GM19023 (cell line): ENCODE results near the gene DHX15.

Source experiments
- ATAC-seq: cut with Tn5 transposase; IDR thresholded peaks from one replicate; pipeline ENCODE4 v1.9.1; 2021; ENCODE audit warnings: mild to moderate bottlenecking, moderate library complexity; ENCODE audit not compliant: unreplicated experiment

DHX15 gene

DNA sequence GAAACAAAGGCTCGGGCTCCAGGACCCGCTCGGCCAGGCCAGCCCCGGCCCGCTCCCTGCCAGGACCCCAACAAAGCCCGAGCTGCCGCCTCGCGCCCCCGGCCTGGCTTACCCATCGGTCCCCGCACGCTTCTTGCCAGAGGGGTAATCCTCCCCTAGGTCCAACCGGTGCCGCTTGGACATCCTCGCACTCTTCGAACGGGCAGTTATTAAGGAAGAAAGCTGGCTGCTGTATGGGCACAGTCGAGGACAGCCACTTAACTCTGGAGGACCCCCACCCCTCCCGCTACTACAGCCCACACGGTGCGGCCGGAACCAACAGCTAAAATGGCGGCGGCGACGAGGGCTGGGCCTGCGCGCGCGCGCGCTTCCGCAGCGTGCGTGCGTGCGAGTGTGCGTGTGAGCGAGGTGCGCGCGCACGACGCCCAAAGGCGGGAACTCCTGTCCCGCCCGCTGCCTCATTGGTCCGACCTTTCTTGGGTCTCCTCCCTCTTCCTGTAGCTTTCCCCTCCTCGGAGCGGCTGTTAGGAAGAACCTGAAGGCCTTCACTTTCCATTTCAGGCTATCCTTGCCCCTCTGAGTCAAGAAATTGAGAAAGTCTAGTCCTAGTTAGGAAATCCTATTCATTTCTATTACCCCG lies at the start of gene DHX15:
TSS of gene DHX15 (minus strand) at position 344 of the 640 bp plus-strand sequence. CDS start at position 183, 161 bp downstream.
- peak; percentile 88 for ATAC-seq

DNA sequence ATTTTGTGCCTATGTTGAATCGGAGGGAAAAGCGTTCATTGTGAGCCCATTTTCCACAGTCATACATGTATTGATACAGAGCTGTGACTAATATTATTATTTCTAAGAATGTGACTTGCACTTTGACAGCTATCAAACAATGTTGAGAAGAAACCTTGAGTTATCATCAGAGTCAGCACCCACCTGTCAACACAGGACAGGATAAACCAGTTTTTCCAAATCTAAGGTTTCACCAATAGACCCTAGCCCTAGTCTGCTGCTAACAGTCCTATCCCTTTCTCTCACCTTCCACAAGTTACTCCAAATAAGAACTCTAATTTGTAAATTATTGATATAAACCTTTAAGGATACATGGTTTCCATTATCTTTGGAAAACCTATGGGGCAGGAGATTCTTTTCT lies 47.7 kb upstream of the DHX15 start:
- ATAC-seq: no peak

DNA sequence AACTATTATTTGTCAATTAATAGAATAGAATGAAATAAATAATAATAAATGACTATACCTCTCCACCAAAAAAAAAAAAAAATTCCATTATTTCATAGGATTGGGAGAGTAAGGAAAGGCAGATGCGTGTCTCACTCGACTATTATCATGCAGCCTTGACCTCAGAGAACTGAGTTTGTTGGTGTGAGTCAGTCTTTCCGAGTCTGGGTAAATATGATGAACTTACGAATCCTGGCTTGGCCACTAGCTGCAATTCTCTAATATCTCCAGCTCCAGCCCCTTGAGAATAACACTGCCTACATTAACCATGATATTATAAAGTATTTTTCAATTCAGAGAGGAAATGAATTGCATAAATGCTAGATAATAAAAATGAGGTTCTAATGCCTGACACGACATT lies 46.6 kb upstream of the DHX15 start:
- ATAC-seq: no peak

DNA sequence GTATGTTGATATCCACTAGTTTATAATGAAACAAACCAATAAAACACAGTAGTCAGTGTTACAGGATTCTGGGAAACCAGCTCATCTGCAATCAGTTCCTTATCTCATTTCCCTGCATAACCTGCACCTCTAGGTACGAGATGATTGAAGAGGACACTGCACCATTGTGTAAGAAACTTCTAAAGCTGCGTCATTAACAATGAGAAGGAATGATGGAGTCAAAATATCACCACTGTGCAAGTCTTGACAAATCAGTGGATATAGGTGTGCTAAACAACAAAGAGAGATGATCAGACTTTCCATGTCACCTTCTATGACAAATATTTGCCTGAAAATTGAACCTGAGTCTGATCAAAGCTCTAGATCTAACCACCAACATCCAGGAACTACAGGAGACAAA lies 40.7 kb upstream of the DHX15 start:
- ATAC-seq: no peak

DNA sequence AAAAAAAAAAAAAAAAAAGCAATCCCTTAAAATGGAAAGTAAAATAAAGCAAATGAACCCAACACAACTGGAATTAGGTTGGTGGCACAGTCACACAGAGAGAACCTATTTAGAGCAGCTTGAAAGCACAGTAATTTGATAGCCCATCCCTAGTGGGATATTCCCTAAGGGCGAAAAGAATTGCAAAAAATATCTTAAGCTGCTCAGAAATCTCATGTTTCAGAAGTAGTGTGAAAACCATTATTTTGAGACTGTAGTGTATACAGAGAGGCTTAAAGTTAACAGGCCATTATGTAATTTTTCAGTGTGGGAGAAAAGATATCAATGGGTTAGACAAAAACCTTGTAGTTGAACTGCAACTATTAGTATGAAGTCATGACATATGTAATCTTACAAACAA lies 40.0 kb upstream of the DHX15 start:
- no peak for ATAC-seq

DNA sequence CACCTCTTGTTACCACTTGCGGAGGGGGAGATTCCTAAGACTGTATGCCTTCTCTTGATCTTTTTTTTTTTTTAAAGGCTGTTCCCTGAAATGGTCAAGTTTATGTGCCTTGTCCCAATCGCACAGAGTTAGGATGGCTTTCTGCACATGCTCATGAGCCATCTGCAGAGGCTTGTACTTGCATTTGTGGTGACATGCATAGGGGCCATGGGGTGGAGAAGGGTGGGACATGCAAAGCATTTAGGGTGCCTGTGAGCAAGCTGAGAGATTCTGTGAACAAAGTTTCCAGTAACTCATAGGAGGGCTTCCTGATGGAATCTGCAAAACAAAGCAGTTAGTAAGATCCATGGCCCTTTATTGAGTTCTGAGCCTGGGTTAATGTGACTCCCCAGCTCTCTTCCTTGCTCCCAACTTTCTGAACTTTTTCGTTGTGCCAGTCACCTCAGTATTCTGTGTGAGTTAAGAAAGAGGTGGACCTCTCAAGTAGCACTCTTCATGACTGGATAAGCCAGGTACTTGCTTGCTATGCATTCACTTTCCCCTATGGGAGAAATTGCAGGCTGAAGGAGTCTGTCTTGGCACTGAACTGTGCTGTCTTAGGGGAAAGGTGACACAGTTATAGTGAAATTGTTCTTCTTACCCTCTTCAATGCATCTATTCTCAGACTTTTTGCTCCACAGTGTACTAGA lies 37.9 kb upstream of the DHX15 start:
- no peak for ATAC-seq

DNA sequence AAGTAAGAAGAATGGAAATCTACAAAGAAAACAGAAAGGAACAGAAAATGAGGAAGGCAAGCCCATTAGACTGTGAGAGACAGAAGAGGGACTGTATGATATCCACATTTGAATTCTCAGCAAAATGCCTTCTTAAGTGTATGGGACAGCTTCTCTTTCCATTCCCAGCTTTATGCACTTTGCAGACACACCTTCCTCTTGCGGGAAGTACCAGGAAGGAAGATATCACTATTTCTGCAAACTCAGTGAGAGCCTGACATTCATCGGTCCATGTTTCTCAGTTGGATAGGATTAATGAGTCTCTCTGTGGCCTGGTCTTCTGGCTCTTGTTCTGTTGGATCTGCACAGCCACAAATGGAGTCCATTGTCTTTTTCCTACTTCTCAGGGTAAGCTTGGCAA lies 31.6 kb upstream of the DHX15 start:
- no peak for ATAC-seq

DNA sequence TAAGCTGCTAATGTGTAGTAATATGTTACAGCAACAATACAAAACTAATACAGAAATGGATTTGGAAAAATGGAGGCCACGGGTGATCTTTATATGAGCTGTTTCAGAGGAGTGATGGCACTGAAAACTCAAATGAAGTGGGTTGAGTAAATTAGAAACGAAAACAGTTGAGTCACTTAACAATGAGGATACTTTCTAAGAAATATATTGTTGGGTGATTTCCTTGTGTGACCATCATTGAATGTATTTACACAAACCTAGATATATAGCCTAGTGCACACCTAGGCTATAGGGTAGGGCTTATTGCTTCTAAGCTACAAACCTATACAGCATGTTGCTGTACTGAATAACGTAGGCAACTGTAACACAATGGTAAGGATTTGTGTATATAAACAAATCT lies 30.5 kb upstream of the DHX15 start:
- ATAC-seq: no peak

DNA sequence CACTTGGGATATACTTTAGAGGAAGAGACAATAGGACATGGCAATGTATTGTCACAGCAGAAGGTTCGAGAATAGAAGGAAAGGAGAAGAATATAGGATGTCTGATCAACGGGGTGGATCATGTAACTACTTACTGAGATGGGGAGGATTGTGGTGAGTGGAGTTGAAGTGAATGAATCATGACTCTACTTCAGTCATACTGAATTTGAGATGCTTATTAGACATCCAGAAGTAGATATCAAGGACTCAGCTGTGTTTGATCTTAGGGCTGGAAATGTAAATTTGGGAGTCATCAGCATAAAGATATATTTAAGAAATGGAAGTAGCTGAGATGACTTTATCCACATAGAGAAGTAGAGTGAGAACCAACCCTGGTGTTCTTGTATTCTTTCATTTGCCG lies 29.1 kb upstream of the DHX15 start:
- ATAC-seq: no peak

DNA sequence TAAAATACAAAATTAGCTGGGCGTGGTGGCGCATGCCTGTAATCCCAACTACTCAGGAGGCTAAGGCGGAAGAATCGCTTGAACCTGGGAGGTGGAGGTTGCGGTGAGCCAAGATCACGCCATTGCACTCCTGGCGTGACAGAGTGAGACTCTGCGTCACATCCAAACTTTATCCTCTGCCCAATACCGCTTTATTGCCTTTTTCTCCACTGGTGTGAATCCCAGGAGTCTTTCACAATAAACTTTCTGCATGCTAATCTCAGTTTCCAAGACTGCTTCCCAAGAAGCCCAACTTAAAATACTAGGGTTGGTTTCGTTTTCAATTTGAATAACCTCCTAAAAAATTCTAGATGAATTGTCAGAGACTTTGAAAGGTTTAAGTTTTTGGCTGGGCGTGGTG lies 27.2 kb upstream of the DHX15 start:
- no peak for ATAC-seq

DNA sequence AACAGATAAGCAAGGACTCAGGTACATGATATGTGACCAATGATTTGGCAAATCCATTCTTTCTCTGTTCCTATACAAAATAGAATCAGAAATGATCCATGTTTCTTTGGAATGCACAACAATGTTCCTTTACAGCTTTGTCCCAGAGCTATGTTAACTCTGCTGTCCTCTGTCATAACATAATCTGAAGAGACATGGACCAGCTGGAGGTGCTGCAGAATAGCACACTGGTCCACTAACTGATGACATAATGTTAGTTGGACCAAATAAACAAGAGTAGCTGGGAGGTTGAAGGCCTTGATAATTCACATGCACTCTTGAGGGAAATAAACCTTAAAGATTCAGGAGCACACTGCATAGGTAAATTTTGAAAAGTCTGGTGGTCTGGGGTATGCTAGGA lies 23.0 kb upstream of the DHX15 start:
- ATAC-seq: no peak

DNA sequence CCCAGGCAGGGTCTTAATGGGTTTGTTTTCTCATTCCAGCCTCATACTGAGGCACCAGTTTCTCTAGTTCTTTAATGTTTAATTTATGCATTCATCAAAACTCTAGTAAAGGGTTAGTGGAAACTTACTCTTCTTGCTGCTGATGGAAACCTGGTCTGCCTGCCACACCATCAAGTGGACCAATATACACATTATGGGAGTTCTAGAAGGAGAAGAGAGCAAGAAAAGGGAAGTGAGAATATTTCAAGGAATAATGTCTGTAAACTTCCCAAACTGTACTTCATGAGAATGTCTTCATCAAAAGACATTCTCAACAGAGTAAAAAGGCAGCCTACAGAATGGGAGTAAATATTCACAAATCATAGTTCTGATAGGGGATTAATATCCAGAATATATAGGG lies 20.9 kb upstream of the DHX15 start:
- ATAC-seq: no peak

DNA sequence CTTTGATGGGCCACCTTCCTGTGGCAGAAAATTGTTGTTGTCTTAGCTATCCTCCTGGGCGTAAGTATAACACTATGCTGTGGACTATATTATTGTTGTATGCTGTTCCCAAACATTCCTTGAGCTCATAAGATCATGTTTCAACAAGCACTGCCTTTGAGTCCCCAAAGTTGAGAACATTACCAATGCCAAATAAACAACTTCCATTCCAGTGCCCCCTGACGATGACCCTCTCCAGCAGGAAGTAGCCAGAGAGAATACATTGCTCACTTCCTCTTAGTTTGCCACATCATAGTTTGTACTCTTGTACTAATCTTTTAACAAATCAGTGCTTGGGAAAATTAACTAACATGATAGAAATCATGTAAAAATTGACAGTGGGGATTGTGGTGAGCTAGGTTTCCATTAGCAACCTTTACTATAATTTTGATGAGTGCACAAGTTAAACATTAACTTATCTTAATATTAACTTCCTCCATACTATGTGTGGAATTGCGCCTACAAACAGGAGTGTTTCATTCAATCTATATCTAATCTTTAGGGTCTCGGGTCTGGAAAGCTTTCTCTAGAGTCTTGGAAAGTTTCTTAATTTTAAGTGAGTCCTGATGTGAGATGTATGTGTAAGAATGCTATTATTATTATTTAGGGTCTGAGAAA lies 20.3 kb upstream of the DHX15 start:
- no peak for ATAC-seq

DNA sequence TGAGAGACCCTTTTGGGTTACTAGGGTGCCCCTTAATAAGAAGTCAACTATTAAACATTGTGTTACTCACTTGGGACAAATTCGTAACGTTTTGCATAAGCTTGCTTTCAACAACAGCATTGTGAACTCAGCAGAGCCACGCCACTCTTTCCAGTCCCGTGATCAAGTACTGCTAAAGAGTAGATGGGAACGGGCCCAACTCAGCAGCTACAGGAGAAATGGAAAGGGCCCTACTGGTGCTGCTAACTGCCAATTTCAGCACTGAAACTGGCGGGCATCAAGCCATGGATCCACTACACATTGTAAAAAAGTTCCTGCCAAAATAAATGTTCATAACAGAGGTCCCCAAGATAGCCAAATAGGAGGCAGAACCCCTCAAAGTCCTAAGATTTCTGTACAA lies 19.0 kb upstream of the DHX15 start:
- ATAC-seq: no peak

DNA sequence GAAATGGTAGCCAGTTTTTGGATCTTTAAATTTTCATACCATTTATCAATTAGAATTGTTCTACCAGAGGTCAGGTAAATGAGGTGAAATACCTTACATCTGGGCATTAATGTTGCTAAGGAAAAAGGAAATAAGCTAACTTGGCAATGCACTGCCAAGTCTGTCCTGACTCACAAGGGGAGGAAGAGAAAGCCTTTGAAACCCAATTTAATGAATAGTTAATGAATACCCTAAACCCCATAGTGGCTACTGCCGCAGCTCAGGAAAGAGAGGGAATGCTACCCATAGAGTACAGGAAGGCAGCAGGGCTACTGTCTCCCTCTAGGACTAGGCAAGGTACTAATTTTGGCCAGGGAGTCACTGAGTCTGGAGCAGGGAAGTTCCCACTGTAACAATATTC lies 16.8 kb upstream of the DHX15 start:
- ATAC-seq: no peak

DNA sequence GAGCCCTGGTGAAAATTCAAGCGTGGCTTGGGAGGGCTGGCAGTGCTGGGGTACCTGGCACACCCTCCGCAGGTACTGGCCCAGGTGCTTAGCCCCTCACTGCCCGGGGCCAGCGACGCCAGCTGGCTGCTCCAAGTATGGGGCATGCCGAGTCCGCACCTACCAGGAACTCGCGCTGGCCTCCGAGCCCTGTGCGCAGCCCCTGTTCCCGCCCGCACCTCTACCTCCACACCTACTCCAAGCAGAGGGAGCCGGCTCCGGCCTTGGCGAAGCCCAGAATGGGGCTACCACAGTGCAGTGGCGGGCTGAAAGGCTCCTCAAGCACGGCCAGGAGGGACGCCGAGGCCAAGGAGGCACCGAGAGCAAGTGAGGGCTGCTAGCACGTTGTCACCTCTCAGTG lies 14.9 kb upstream of the DHX15 start:
- no peak for ATAC-seq

DNA sequence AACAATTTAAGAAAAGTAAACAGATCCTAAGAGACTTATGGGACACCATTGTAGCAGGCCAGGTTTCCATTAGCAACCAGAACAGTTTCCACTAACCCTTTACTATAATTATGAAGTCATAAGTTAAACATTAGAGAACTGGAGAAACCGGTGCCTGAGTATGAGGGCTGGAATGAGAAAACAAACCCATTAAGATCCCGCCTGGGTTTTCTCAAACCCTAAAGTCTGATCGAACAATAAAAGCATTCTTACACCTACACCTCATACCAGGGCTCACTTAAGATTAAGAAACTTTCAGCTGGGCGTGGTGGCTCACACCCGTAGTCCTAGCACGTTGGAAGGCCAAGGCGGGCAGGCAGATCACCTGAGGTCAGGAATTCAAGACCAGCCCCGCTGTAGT lies 13.7 kb upstream of the DHX15 start:
- no peak for ATAC-seq

DNA sequence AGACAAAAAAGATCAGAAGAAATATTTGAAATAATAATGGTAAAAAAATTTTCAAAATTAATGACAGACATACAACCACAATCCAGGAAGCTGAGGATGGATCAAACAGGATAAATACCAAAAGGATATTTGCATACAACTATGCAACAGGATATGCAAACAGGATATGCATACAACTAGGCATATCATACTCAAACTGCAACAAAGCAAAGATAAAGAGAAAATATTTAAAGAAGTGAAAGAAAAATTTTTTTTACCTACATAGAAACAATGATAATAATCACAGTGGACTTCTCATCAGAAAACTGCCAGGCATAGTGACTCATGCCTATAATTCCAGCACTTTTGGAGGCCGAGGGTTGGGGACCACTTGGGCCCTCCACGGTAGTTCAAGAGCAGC lies 11.3 kb upstream of the DHX15 start:
- ATAC-seq: no peak

DNA sequence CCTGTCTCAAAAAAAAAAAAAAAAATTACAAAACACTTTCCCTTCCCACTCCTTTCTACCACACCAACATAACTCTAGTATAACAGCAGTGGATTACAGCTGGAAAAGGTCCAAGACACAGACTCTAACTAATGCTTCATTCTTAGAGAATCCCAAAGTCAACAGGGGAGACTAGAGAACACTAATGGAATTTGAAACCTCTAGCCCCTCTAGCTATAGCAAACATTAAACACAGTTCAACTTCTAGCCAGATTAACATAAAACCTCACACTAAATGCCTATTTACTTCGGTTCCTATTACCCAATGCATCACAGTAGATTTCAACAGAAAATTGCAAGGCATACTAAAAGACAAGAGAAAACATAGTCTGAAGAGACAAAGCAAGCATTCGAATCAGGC lies 10.5 kb upstream of the DHX15 start:
- no peak for ATAC-seq

DNA sequence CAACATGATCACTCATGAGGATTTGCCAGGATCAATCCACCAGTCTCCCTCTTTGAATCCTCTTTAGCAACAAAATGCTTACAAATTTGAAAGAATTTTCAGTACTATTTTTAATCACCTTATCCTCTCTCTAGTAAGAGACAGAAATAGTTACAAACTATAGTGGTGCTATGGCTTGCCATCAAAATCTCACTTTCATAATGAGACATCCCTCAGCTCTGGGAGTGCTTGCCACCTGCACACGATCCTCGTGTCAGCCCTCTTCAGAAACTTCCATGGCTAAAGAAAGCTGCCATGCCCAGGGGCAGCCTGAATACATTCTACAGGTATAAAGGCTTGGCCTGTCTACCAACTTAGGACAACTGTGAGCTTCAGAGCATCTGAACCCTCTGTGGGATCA lies 5.1 kb upstream of the DHX15 start:
- peak; percentile 31 for ATAC-seq

DNA sequence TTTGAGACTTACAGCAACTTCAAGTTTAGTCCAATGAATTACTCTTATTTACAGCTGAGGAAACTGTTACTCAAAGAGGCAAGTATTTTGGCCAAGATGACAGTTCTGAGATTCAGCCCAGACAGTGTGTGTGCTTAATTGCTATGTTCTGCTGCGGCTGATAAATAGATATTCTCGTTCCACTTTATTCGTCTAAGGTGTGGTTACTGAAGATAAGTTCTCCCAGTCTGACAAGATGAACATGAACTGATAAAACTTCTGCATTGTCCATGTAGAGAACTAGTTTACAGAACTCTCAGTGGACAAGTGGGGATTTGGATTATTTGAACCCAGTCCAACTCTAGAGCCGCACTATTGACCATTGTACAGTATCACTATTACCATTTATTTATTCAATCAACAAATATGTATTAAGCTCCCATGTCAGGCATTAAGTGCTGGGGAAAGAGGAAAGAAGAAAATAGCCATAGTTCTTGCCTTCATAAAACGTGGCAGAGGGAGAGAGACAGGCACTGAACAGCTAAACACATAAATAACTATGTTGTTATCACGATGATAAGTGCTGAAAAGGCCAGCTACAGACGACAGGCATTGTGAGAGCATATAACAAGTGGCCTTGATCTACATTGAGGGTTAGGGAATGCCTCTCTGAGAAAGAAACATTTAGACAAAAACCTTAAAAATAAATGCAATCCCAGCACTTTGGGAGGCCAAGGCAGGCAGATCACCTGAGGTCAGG lies 4.0 kb upstream of the DHX15 start:
- no peak for ATAC-seq
